IPS-15b (cell line): ENCODE results near the gene LYZL1.
"Not testable (repeated sequence)": the region's sequence is repeated elsewhere in the genome, so short reads cannot be mapped to it uniquely, and the experiment has no call there.

ENCODE experiments used
- H3K27me3 ChIP-seq: one replicate; pipeline ENCODE4 v1.6.1; 2013; ENCODE audit warnings: low read length; ENCODE audit not compliant: control insufficient read depth, insufficient read depth
- H3K36me3 ChIP-seq: one replicate; pipeline ENCODE4 v1.6.1; 2013; ENCODE audit warnings: low read length; ENCODE audit not compliant: control insufficient read depth, insufficient read depth
- H3K4me1 ChIP-seq: one replicate; pipeline ENCODE4 v1.6.1; 2013; ENCODE audit warnings: mild to moderate bottlenecking, low read length; ENCODE audit not compliant: control insufficient read depth, insufficient read depth
- H3K4me3 ChIP-seq: one replicate; pipeline ENCODE4 v1.5.1; 2013; ENCODE audit warnings: low read depth, low read length
- H3K9ac ChIP-seq: one replicate; pipeline ENCODE4 v1.6.1; 2013; ENCODE audit warnings: low read depth, mild to moderate bottlenecking, low read length
- H3K9me3 ChIP-seq: one replicate; pipeline ENCODE4 v1.6.1; 2013; ENCODE audit warnings: mild to moderate bottlenecking, low read length; ENCODE audit not compliant: control insufficient read depth, insufficient read depth

The LYZL1 gene

GRCh38 chr10:29313071-29313470 is 24.2 kb downstream of the LYZL1 start:
- H3K27me3 ChIP-seq, result no peaks in the 10 kb centered on the region
- H3K9me3 ChIP-seq, result no peaks in the 10 kb centered on the region

GRCh38 chr10:29314726-29315125 is 25.9 kb downstream of the LYZL1 start:
- no peaks in the 10 kb centered on the region for H3K36me3 ChIP-seq
- H3K4me1 ChIP-seq, result no peaks in the 10 kb centered on the region
- H3K9ac ChIP-seq, result no peak overlapping the region
- H3K27me3 ChIP-seq, result no peaks in the 10 kb centered on the region
- H3K4me3 ChIP-seq, result no peak overlapping the region
- no peaks in the 10 kb centered on the region for H3K9me3 ChIP-seq

More at GRCh38 chr10:29313071-29313470, 24.2 kb downstream of the LYZL1 start:
- no peak overlapping the region for H3K4me3 ChIP-seq
- H3K36me3 ChIP-seq, result no peaks in the 10 kb centered on the region
- H3K4me1 ChIP-seq, result no peaks in the 10 kb centered on the region
- H3K9ac ChIP-seq, result no peak overlapping the region

GRCh38 chr10:29315814-29316213 is 26.9 kb downstream of the LYZL1 start:
- no peak overlapping the region for H3K4me3 ChIP-seq
- no peaks in the 10 kb centered on the region for H3K36me3 ChIP-seq
- H3K9ac ChIP-seq, result no peak overlapping the region
- no peaks in the 10 kb centered on the region for H3K27me3 ChIP-seq
- H3K9me3 ChIP-seq, result no peaks in the 10 kb centered on the region
- no peaks in the 10 kb centered on the region for H3K4me1 ChIP-seq

- Histone ChIP-seq H3K36me3 (no peaks in the 10 kb centered on the region), H3K9ac (no peak overlapping the region), H3K9me3 (no peaks in the 10 kb centered on the region), H3K4me3 (no peak overlapping the region), H3K4me1 (no peaks in the 10 kb centered on the region), H3K27me3 (no peaks in the 10 kb centered on the region)
Observed at GRCh38 chr10:29316308-29317026, 27.6 kb downstream of the LYZL1 start.

- no peaks in the 10 kb centered on the region for H3K9me3 ChIP-seq
- no peaks in the 10 kb centered on the region for H3K36me3 ChIP-seq
- no peak overlapping the region for H3K9ac ChIP-seq
- no peaks in the 10 kb centered on the region for H3K4me1 ChIP-seq
- H3K27me3 ChIP-seq, result no peaks in the 10 kb centered on the region
- no peak overlapping the region for H3K4me3 ChIP-seq
Observed at GRCh38 chr10:29317027-29317420, 28.2 kb downstream of the LYZL1 start.

- no peak overlapping the region for H3K4me3 ChIP-seq
- no peak overlapping the region for H3K9ac ChIP-seq
- H3K4me1 ChIP-seq, result no peaks in the 10 kb centered on the region
- H3K9me3 ChIP-seq, result no peaks in the 10 kb centered on the region
- no peaks in the 10 kb centered on the region for H3K36me3 ChIP-seq
- no peaks in the 10 kb centered on the region for H3K27me3 ChIP-seq
Observed at GRCh38 chr10:29317423-29318021, 28.7 kb downstream of the LYZL1 start.

- H3K9ac ChIP-seq, H3K4me3 ChIP-seq, H3K27me3 ChIP-seq, H3K4me1 ChIP-seq, H3K9me3 ChIP-seq, H3K36me3 ChIP-seq: not testable (repeated sequence)
Observed at GRCh38 chr10:29318141-29319071, 29.5 kb downstream of the LYZL1 start.

- no peaks in the 10 kb centered on the region for H3K4me1 ChIP-seq
- H3K27me3 ChIP-seq, result no peaks in the 10 kb centered on the region
- H3K9ac ChIP-seq, result no peak overlapping the region
- no peaks in the 10 kb centered on the region for H3K36me3 ChIP-seq
- H3K4me3 ChIP-seq, result no peak overlapping the region
- H3K9me3 ChIP-seq, result no peaks in the 10 kb centered on the region
Observed at GRCh38 chr10:29319205-29319781, 30.4 kb downstream of the LYZL1 start.

- H3K4me3 ChIP-seq, H3K9me3 ChIP-seq, H3K4me1 ChIP-seq, H3K27me3 ChIP-seq, H3K36me3 ChIP-seq, H3K9ac ChIP-seq: not testable (repeated sequence)
Observed at GRCh38 chr10:29320680-29321121, 31.8 kb downstream of the LYZL1 start.

- H3K36me3 ChIP-seq, result no peaks in the 10 kb centered on the region
- H3K4me3 ChIP-seq, result no peak overlapping the region
Observed at GRCh38 chr10:29321656-29322055, 32.8 kb downstream of the LYZL1 start.

GRCh38 chr10:29322918-29323317 is 34.0 kb downstream of the LYZL1 start:
- H3K9ac ChIP-seq, result no peak overlapping the region

More at GRCh38 chr10:29321656-29322055, 32.8 kb downstream of the LYZL1 start:
- H3K27me3 ChIP-seq, result no peaks in the 10 kb centered on the region
- H3K4me1 ChIP-seq, result no peaks in the 10 kb centered on the region
- no peaks in the 10 kb centered on the region for H3K9me3 ChIP-seq
- H3K9ac ChIP-seq, result no peak overlapping the region

More at GRCh38 chr10:29322918-29323317, 34.0 kb downstream of the LYZL1 start:
- H3K27me3 ChIP-seq, result no peaks in the 10 kb centered on the region
- no peaks in the 10 kb centered on the region for H3K9me3 ChIP-seq
- no peaks in the 10 kb centered on the region for H3K4me1 ChIP-seq
- H3K4me3 ChIP-seq, result no peak overlapping the region
- H3K36me3 ChIP-seq, result no peaks in the 10 kb centered on the region
